Keratinocyte (primary cell): ENCODE data around the gene OPTC. TPM values are rescaled to one million over a fixed set of nuclear protein-coding genes. Genes with fewer than 3 reads are reported as not detected.

Experiments
- DNase-seq: peaks from one replicate; pipeline ENCODE4 v3.0.0-alpha.2; 2011; ENCODE audit warnings: low read depth, missing footprints, low spot score
- FAIRE-seq: peaks from 2 replicates; lab custom pipeline; 2011; peaks lifted over from hg19 to GRCh38; lab: Jason Lieb, UNC
- H2AFZ ChIP-seq: 2 replicates; pipeline ENCODE4 v1.6.0; 2012; ENCODE audit warnings: low read length, control low read depth, inconsistent platforms; ENCODE audit not compliant: control insufficient read depth
- H3K27ac ChIP-seq: 2 replicates; pipeline ENCODE4 v1.5.1; 2011; ENCODE audit warnings: low read length; ENCODE audit not compliant: control insufficient read depth, insufficient read depth
- H3K27me3 ChIP-seq: 3 replicates; pipeline ENCODE4 v1.6.0; 2011; ENCODE audit warnings: low read length; ENCODE audit not compliant: control insufficient read depth, insufficient read depth; ENCODE audit errors: extremely low read depth
- H3K36me3 ChIP-seq, 2 experiments: 2 replicates in 1 of 2; 3 replicates in 1 of 2; pipeline ENCODE4 v1.5.1; 2011; ENCODE audit warnings: low read length in 2 of 2, mild to moderate bottlenecking in 1 of 2; ENCODE audit not compliant: control insufficient read depth in 2 of 2, insufficient read depth in 2 of 2; ENCODE audit errors: extremely low read depth in 1 of 2
- H3K4me1 ChIP-seq: 3 replicates; pipeline ENCODE4 v1.5.1; 2011; ENCODE audit warnings: low read length; ENCODE audit not compliant: control insufficient read depth, insufficient read depth; ENCODE audit errors: extremely low read depth
- H3K4me2 ChIP-seq: 3 replicates; pipeline ENCODE4 v1.6.0; 2011; ENCODE audit warnings: low read depth, low read length; ENCODE audit not compliant: control insufficient read depth, insufficient read depth; ENCODE audit errors: extremely low read depth
- H3K4me3 ChIP-seq, 3 experiments: fragments of 200-600 bp in 1 of 3; sonication (generic) in 1 of 3; 2 replicates in 2 of 3; 3 replicates in 1 of 3; pipeline ENCODE4 v1.5.1; 2011 to 2016; ENCODE audit warnings: low read length in 3 of 3, mild to moderate bottlenecking in 3 of 3, control low read depth in 2 of 3, inconsistent platforms in 1 of 3, low read depth in 1 of 3, mixed read lengths in 1 of 3, mixed run types in 1 of 3, moderate library complexity in 1 of 3; ENCODE audit not compliant: control insufficient read depth in 2 of 3, insufficient read depth in 2 of 3; ENCODE audit errors: extremely low read depth in 1 of 3
- H3K79me2 ChIP-seq: 2 replicates; pipeline ENCODE4 v1.6.0; 2012; ENCODE audit warnings: low read length; ENCODE audit not compliant: control insufficient read depth, insufficient read depth
- H3K9ac ChIP-seq: 3 replicates; pipeline ENCODE4 v1.6.0; 2011; ENCODE audit warnings: low read length; ENCODE audit not compliant: control insufficient read depth, insufficient read depth; ENCODE audit errors: extremely low read depth
- H3K9me1 ChIP-seq: 3 replicates; pipeline ENCODE4 v1.6.0; 2011; ENCODE audit warnings: low read length; ENCODE audit not compliant: control insufficient read depth, insufficient read depth; ENCODE audit errors: extremely low read depth
- H3K9me3 ChIP-seq: 2 replicates; pipeline ENCODE4 v1.5.1; 2012; ENCODE audit warnings: low read depth, low read length; ENCODE audit not compliant: control insufficient read depth
- H4K20me1 ChIP-seq: 3 replicates; pipeline ENCODE4 v1.6.0; 2011; ENCODE audit warnings: low read length; ENCODE audit not compliant: control insufficient read depth, insufficient read depth; ENCODE audit errors: extremely low read depth
- EZH2 ChIP-seq: IDR thresholded peaks from one replicate; pipeline ENCODE4 v1.6.1; 2012; ENCODE audit warnings: inconsistent platforms, mild to moderate bottlenecking, low read length, moderate library complexity
- dilution Hi-C: fragments of 300-500 bp; cut with MboI; formaldehyde crosslinking; loops from one replicate; pipeline ENCODE4 v1.7.0; 2020; ENCODE audit warnings: low sequenced_read_pairs; ENCODE audit not compliant: extremely low pct_ligation_motif_present
- polyA minus RNA-seq, 3 experiments: library from RNA; depleted of rRNA, polyadenylated mRNA; stranded (reverse); fragments of >200 nt; gene quantifications; 1 replicate in 1 of 3; 2 replicates in 1 of 3; 3 replicates in 1 of 3; pipeline ENCODE4 v1.2.3, GENCODE V29; 2011
- polyA plus RNA-seq, 5 experiments: library from polyadenylated mRNA; depleted of rRNA in 3 of 5; stranded (reverse) in 3 of 5; stranded (forward) in 1 of 5; unstranded in 1 of 5; fragments of >200 nt; gene quantifications; 1 replicate in 1 of 5; 2 replicates in 3 of 5; 3 replicates in 1 of 5; pipeline versions ENCODE4 v1.2.1 to v1.2.3, GENCODE V29; 2011 to 2012; ENCODE audit warnings: missing spikeins in 2 of 5, low read depth in 1 of 5, low replicate concordance in 1 of 5
- TF ChIP-seq, protein P1 (sequence below), 3 experiments: IDR thresholded peaks in 1 of 3; conservative IDR thresholded peaks in 1 of 3; optimal IDR thresholded peaks in 1 of 3; 2 replicates in 2 of 3; 3 replicates in 1 of 3; pipeline versions ENCODE3 to v1.5.1; 2011; ENCODE audit warnings: low read length in 3 of 3, mild to moderate bottlenecking in 3 of 3, moderate library complexity in 2 of 3, control low read depth in 1 of 3, inconsistent platforms in 1 of 3; ENCODE audit not compliant: insufficient read depth in 2 of 3; ENCODE audit errors: extremely low read depth in 1 of 3

Gene OPTC, protein sequence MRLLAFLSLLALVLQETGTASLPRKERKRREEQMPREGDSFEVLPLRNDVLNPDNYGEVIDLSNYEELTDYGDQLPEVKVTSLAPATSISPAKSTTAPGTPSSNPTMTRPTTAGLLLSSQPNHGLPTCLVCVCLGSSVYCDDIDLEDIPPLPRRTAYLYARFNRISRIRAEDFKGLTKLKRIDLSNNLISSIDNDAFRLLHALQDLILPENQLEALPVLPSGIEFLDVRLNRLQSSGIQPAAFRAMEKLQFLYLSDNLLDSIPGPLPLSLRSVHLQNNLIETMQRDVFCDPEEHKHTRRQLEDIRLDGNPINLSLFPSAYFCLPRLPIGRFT
- polyA plus RNA-seq, result not detected in 3 replicates
- polyA plus RNA-seq (2011; ENCODE audit: low read depth), result not detected
- not detected in 2 replicates for polyA plus RNA-seq (2011; cell fraction: cytosol; rRNA removed)
- not detected in 2 replicates for polyA plus RNA-seq (2011; cell fraction: nucleus; rRNA removed)
- not detected in 2 replicates for polyA plus RNA-seq (2012; ENCODE audit: low replicate concordance)
- not detected in 3 replicates for polyA minus RNA-seq
- polyA minus RNA-seq (2011; cell fraction: cytosol; rRNA and poly(A)+ RNA removed), result not detected
- not detected in 2 replicates for polyA minus RNA-seq (2011; cell fraction: nucleus; rRNA and poly(A)+ RNA removed)

DNA sequence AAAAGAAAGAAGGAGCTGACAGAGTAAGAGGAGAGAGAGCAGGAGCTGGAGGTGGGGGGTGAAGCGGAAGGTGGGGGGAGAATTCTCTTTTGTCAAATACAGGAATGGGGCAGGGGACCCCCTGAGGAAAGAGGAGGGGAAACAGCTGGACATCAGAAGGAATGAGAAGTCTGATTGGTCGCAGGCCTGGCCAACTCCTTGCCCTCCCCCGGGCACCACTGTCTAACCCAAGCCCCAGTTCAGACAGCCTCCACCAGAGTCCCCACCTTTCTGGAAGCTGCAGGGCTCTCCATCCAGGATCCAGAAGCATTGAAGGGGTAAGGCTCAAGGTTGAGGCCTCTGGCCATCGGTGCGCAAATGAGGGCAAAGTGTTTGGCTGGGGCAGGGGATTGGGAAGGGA lies at the start of gene OPTC:
Gene OPTC (plus strand): TSS at position 253 of the 400 bp plus-strand sequence. CDS start 1,853 bp downstream, outside the sequence.
- TF ChIP-seq, protein P1, sequence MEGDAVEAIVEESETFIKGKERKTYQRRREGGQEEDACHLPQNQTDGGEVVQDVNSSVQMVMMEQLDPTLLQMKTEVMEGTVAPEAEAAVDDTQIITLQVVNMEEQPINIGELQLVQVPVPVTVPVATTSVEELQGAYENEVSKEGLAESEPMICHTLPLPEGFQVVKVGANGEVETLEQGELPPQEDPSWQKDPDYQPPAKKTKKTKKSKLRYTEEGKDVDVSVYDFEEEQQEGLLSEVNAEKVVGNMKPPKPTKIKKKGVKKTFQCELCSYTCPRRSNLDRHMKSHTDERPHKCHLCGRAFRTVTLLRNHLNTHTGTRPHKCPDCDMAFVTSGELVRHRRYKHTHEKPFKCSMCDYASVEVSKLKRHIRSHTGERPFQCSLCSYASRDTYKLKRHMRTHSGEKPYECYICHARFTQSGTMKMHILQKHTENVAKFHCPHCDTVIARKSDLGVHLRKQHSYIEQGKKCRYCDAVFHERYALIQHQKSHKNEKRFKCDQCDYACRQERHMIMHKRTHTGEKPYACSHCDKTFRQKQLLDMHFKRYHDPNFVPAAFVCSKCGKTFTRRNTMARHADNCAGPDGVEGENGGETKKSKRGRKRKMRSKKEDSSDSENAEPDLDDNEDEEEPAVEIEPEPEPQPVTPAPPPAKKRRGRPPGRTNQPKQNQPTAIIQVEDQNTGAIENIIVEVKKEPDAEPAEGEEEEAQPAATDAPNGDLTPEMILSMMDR (optimal IDR thresholded peaks at IDR 0.05 in 1 of 3, IDR thresholded peaks at IDR 0.05 in 1 of 3, conservative IDR thresholded peaks at IDR 0.05 in 1 of 3; ENCODE audit: extremely low read depth in 1 of 3, insufficient read depth in 2 of 3, low read length in 3 of 3), result no peak
- TF ChIP-seq EZH2, result no peak
- Histone ChIP-seq H3K4me1 (no peaks in the 10 kb centered on the region), H4K20me1 (no peaks in the 10 kb centered on the region), H3K9ac (no peak within 1 kb of the TSS), H3K9me3 (no peaks in the 10 kb centered on the region), H2AFZ (no peak within 1 kb of the TSS), H3K27ac (no peak within 1 kb of the TSS), H3K9me1 (no peaks in the 10 kb centered on the region), H3K36me3 (no peaks in the 10 kb centered on the region), H3K4me3 (no peak within 1 kb of the TSS), H3K27me3 (peaks cover 4% of the 10 kb centered on the region), H3K79me2 (no peaks in the 10 kb centered on the region), H3K4me2 (no peak within 1 kb of the TSS)
- dilution Hi-C loops, result no loop called here
- DNase-seq (no peak), FAIRE-seq (no peak)

DNA sequence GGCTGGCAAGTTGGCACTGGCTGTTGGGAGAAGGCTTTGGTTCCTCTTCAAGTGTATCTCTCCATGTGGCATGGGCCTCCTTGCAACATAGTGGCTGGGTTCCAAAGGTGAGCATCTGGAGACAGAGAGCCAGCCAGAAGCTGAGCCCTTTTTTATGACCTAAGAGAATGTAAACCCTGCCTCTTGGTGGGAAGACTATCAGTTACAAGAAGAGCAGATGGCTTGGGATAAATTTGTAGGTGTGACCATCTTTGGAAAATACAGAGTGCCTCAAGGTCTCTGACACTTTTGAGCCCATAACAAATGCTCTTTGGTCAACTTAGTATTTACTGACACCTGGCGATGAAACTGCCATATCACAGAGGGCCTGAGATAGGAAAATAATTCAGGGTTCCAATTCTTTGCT lies 49.8 kb upstream of the OPTC start:
- dilution Hi-C loops, result no loop called here

More for the DNA sequence above, 49.8 kb upstream of the OPTC start:
- no peaks in the 10 kb centered on the region for H3K9me3 ChIP-seq
- no peak for DNase-seq
- no peaks in the 10 kb centered on the region for H3K79me2 ChIP-seq
- no peak overlapping the region for H3K4me2 ChIP-seq
- H3K27ac ChIP-seq, result no peak overlapping the region
- H3K36me3 ChIP-seq, result no peaks in the 10 kb centered on the region
- H3K27me3 ChIP-seq, result peaks cover 32% of the 10 kb centered on the region
- no peaks in the 10 kb centered on the region for H3K9me1 ChIP-seq
- H3K4me1 ChIP-seq, result no peaks in the 10 kb centered on the region
- FAIRE-seq, result no peak
- H3K9ac ChIP-seq, result no peak overlapping the region
- no peak overlapping the region for H2AFZ ChIP-seq
- H4K20me1 ChIP-seq, result no peaks in the 10 kb centered on the region
- H3K4me3 ChIP-seq, result no peak overlapping the region
- TF ChIP-seq, protein P1 (optimal IDR thresholded peaks at IDR 0.05 in 1 of 3, IDR thresholded peaks at IDR 0.05 in 1 of 3, conservative IDR thresholded peaks at IDR 0.05 in 1 of 3; ENCODE audit: extremely low read depth in 1 of 3, insufficient read depth in 2 of 3, low read length in 3 of 3), result no peak
- TF ChIP-seq EZH2, result no peak
